Prostate gland (tissue), 2 donors: Measurements from ENCODE around the gene ASIC4. TPM values are rescaled to one million over a fixed set of nuclear protein-coding genes. Genes with fewer than 3 reads are reported as not detected.

Experiments
- DNase-seq: peaks from one replicate; pipeline ENCODE4 v3.0.0-alpha.2; 2019; ENCODE audit warnings: low spot score
- H3K27ac ChIP-seq, 2 donors: fragments of 200-600 bp; sonication (generic); 2 replicates each; pipeline ENCODE4 v1.5.1; 2017 to 2019
- H3K27me3 ChIP-seq: fragments of 200-600 bp; sonication (generic); replicated peaks from 2 replicates; pipeline ENCODE4 v1.5.1; 2019; ENCODE audit not compliant: insufficient read depth
- H3K36me3 ChIP-seq, 2 donors: fragments of 200-600 bp; sonication (generic); 1 replicate in 1 of 2; 2 replicates in 1 of 2; pipeline versions ENCODE4 v1.5.1 to v1.8.1; 2017 to 2019
- H3K4me1 ChIP-seq: fragments of 200-600 bp; sonication (generic); replicated peaks from 2 replicates; pipeline ENCODE4 v1.5.1; 2019
- H3K4me3 ChIP-seq, 2 donors: fragments of 200-600 bp; sonication (generic); 2 replicates each; pipeline ENCODE4 v1.5.1; 2017 to 2019
- H3K9me3 ChIP-seq: fragments of 200-600 bp; sonication (generic); 2 replicates; pipeline ENCODE4 v1.5.1; 2017
- POLR2A ChIP-seq: fragments of 450-650 bp; IDR thresholded peaks from one replicate; pipeline ENCODE4 v1.6.1; 2016; ENCODE audit warnings: antibody characterized with exemption, mild to moderate bottlenecking
- POLR2AphosphoS5 ChIP-seq: sonication (generic); formaldehyde crosslinking; IDR thresholded peaks from one replicate; pipeline ENCODE4 v1.6.1; 2017; ENCODE audit warnings: antibody characterized with exemption
- WGBS: methylation state at CpG from one replicate; pipeline ENCODE4 v1.1.5; 2018; 5-methylcytosine and 5-hydroxymethylcytosine counted together
- intact Hi-C: fragments of 100-400 bp; cut with DNase I; formaldehyde crosslinking; loops from one replicate; pipeline ENCODE4 v1.14.2; 2022
- total RNA-seq, 2 donors: library from RNA; depleted of rRNA; stranded (reverse); fragments of >200 nt; gene quantifications; one replicate each; pipeline ENCODE4 v1.1.0, GENCODE V29; 2016
- TF ChIP-seq, protein P1 (sequence below), 4 experiments: fragments of 200-600 bp in 2 of 4; fragments of 450-650 bp in 2 of 4; sonication (generic) in 2 of 4; IDR thresholded peaks; 1 replicate in 3 of 4; 2 replicates in 1 of 4; pipeline ENCODE4 v1.5.1; 2016 to 2019; ENCODE audit warnings: antibody characterized with exemption in 4 of 4, mild to moderate bottlenecking in 2 of 4, moderate library complexity in 2 of 4

The ASIC4 gene
- total RNA-seq, 2 donors from 2014 or later = 0.09 to 0.45 TPM

DNA sequence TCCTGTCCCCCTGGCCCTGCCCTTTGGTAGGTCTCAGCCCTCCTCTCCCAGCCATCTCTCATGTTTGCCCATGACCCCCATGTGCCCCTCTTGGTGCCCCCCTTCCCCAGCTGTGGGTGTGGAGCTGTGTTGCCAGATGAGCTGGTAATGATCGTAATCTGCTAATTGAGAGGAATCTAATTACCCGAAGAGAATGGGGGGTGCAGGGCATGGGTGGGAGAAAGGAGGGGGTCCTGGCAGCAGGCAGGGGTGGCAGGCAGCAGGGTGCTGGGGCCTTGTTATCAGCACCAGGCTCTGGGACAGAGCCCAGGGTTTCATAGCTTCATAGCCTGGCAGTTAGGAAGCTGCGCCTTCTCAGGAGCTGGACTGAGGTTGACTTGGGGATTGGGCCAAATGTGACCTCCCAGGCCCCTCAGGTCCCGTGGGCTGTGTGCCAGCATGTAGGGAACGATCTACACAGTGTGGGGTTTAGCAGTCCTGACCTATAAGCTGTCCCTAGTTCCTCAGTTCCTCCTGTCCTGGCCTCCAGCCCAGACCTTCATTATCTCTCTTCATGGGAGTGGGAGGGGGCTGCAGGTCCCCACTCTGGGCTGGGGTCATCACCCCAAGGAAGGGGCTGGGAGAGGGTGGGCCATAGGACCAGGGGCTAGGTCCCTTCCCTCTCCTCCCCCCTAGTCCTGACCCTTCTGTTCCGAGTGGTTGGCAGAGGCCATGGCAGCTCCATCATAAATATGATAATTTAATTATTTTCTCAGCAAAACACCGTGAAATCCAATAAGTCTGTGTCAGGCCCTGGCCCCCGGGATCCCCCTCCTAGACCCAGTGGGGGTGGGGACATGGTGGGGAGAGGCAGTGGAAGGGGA is 6.5 kb upstream of the ASIC4 start:
- H3K4me1 ChIP-seq = peaks cover 2% of the 10 kb centered on the region
- H3K27ac ChIP-seq = no peak overlapping the region
- no peak overlapping the region for H3K4me3 ChIP-seq
- H3K27me3 ChIP-seq = peaks cover 2% of the 10 kb centered on the region
- TF ChIP-seq, protein P1, sequence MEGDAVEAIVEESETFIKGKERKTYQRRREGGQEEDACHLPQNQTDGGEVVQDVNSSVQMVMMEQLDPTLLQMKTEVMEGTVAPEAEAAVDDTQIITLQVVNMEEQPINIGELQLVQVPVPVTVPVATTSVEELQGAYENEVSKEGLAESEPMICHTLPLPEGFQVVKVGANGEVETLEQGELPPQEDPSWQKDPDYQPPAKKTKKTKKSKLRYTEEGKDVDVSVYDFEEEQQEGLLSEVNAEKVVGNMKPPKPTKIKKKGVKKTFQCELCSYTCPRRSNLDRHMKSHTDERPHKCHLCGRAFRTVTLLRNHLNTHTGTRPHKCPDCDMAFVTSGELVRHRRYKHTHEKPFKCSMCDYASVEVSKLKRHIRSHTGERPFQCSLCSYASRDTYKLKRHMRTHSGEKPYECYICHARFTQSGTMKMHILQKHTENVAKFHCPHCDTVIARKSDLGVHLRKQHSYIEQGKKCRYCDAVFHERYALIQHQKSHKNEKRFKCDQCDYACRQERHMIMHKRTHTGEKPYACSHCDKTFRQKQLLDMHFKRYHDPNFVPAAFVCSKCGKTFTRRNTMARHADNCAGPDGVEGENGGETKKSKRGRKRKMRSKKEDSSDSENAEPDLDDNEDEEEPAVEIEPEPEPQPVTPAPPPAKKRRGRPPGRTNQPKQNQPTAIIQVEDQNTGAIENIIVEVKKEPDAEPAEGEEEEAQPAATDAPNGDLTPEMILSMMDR (IDR thresholded peaks at IDR 0.05) = no peak
- no peak for TF ChIP-seq POLR2AphosphoS5
- no peak for TF ChIP-seq POLR2A
- 49% methylated on average over 8 of the region's 8 CpGs for WGBS
- H3K9me3 ChIP-seq = no peaks in the 10 kb centered on the region
- intact Hi-C loops = no loop called here
- DNase-seq = no peak
- peaks cover 0 to 8% of the 10 kb centered on the region in 2 donors for H3K36me3 ChIP-seq

DNA sequence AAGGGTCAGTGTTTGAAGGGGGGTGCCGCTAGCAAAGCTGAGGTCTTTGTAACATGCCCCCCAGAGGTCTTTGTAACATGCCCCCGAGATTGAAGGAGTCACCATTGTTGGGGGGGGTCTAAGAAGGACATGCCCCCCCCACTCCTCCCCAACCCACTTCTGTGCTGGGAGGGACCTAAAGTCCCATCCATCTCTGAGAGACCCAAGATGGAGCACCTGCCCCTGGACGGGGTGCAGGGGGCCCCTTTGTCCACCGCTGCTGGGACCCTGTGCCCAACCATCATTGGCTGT is 5.9 kb upstream of the ASIC4 start:
- H3K36me3 ChIP-seq = peaks cover 0 to 8% of the 10 kb centered on the region in 2 donors
- WGBS = 72% methylated on average over 4 of the region's 4 CpGs

DNA sequence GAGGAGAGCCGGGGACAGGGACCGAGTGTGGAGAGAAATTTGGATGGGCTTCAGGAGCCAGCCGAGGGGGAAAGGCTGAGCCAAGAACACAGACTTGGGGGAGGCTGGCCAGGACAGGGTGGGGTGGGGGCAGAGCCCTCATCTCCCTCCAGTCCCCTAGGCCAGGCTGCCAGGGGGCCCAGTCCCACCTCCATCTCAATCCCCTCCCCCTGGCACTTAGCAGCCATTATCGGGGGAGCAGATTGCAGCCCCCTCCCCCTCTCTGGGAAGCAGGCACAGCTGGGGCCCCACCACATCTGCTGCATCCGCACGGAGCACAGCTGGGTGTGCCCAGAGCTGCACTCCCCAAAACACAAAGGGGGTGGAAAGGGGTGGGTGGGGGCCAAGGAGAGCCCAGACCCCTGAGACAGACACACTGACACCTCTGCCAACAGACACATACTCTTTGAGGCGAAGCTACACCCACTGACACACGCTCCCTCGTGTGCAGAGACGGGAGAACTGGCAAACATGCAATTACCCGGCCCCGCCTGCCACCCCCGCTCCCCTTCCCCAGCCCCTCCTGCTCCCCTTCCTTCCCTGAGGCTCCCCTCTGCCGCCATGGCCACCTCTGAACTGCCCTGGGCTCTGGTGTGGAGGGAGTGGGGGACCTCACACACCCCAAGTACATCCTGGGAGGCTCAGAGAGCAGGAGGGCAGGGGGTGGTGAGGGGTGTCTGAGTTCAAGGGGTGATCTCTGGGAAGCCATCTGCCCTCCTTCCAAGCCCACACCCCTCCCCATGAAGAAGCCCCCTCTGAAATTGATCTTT is 5.1 kb upstream of the ASIC4 start:
- DNase-seq = no peak
- H3K4me1 ChIP-seq = peaks cover 2% of the 10 kb centered on the region
- H3K27me3 ChIP-seq = peaks cover 6% of the 10 kb centered on the region
- 8% methylated on average over 14 of the region's 14 CpGs for WGBS
- H3K27ac ChIP-seq = no peak overlapping the region
- no peak overlapping the region for H3K4me3 ChIP-seq
- intact Hi-C loops = no loop called here
- TF ChIP-seq, protein P1 (IDR thresholded peaks at IDR 0.05) = no peak
- no peak for TF ChIP-seq POLR2AphosphoS5
- no peak for TF ChIP-seq POLR2A
- peaks cover 0 to 8% of the 10 kb centered on the region in 2 donors for H3K36me3 ChIP-seq
- no peaks in the 10 kb centered on the region for H3K9me3 ChIP-seq

More for the DNA sequence above, 5.9 kb upstream of the ASIC4 start:
- H3K9me3 ChIP-seq = no peaks in the 10 kb centered on the region
- no peak overlapping the region for H3K4me3 ChIP-seq
- peaks cover 6% of the 10 kb centered on the region for H3K27me3 ChIP-seq
- TF ChIP-seq POLR2A (no peak), POLR2AphosphoS5 (no peak)
- TF ChIP-seq, protein P1 (IDR thresholded peaks at IDR 0.05) = no peak
- intact Hi-C loops = no loop called here
- no peak for DNase-seq
- peaks cover 2% of the 10 kb centered on the region for H3K4me1 ChIP-seq
- H3K27ac ChIP-seq = no peak overlapping the region

DNA sequence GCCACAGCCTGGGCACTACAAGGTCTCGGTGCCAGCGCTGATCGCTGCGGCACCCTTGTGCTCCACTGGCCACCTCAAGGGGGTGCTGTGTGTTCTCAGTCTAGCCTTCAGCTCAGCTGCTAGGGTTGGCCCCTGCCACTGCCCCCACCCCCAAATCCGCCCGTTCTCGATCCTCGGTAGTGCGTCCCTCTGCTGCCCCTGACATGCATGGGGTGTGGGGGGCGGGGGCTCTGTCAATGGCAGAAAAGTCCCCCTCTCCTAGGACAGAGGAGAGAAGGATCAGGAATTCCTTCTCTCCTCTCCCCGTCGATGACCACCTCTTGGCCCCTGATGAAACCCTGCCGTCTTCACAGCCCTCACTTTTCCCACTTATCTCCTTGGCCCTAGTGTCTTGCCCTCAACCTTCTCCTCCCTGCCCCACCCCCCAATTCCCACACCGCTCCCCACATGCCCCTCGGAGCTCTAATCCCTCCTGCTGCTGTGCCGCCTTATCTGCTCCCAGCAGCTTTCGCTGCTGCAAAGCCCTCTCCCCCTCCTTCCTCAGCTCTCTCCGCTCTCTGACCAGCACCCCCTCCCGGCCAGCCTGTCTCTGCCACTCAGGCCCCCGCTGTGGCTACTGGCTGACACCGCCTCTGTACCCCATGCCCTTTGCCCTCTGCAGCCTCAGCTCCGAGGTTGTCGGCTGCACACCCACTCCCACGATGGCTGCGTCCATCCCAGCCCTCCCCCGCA is 4.3 kb upstream of the ASIC4 start:
- Histone ChIP-seq H3K4me3 (no peak overlapping the region), H3K36me3 (peaks cover 0 to 8% of the 10 kb centered on the region in 2 donors), H3K27me3 (peaks cover 9% of the 10 kb centered on the region), H3K9me3 (no peaks in the 10 kb centered on the region), H3K27ac (no peak overlapping the region), H3K4me1 (peaks cover 2% of the 10 kb centered on the region)
- DNase-seq = peak; percentile 33
- intact Hi-C loops = loop anchor here (10.0 kb wide), 1 partner anchor 335 kb away; the partner anchor contains the start of genes CNPPD1, RETREG2 and SLC23A3
- 2% methylated on average over 26 of the region's 26 CpGs for WGBS
- no peak for TF ChIP-seq POLR2A
- TF ChIP-seq, protein P1 (IDR thresholded peaks at IDR 0.05) = peak; percentile 18 to 57 (median 39)
